Muscle layer of duodenum (tissue), 2 donors: ENCODE results near the gene ERC2.

Source experiments
- H3K27ac ChIP-seq: one replicate; pipeline ENCODE4 v1.7.0; 2013; ENCODE audit warnings: mild to moderate bottlenecking, low read length
- H3K27me3 ChIP-seq: one replicate; pipeline ENCODE4 v1.7.0; 2013; ENCODE audit warnings: low read depth, mild to moderate bottlenecking, control low read depth, low read length
- H3K36me3 ChIP-seq, 2 donors: one replicate each; pipeline ENCODE4 v1.7.0; 2013; ENCODE audit warnings: low read length in 2 of 2, control low read depth in 1 of 2, mild to moderate bottlenecking in 1 of 2; ENCODE audit not compliant: insufficient read depth in 2 of 2, control insufficient read depth in 1 of 2
- H3K4me1 ChIP-seq, 2 donors: one replicate each; pipeline ENCODE4 v1.7.0; 2013; ENCODE audit warnings: low read length in 2 of 2, mild to moderate bottlenecking in 2 of 2, control low read depth in 1 of 2, moderate library complexity in 1 of 2; ENCODE audit not compliant: insufficient read depth in 2 of 2, control insufficient read depth in 1 of 2
- H3K4me3 ChIP-seq, 2 donors: one replicate each; pipeline ENCODE4 v1.7.0; 2013; ENCODE audit warnings: low read length in 2 of 2, low read depth in 1 of 2, mild to moderate bottlenecking in 1 of 2
- H3K9me3 ChIP-seq, 2 donors: one replicate each; pipeline ENCODE4 v1.7.0; 2013; ENCODE audit warnings: low read length in 2 of 2, control low read depth in 1 of 2, mild to moderate bottlenecking in 1 of 2; ENCODE audit not compliant: control insufficient read depth in 1 of 2
- donor health status: healthy.

ERC2 gene

DNA sequence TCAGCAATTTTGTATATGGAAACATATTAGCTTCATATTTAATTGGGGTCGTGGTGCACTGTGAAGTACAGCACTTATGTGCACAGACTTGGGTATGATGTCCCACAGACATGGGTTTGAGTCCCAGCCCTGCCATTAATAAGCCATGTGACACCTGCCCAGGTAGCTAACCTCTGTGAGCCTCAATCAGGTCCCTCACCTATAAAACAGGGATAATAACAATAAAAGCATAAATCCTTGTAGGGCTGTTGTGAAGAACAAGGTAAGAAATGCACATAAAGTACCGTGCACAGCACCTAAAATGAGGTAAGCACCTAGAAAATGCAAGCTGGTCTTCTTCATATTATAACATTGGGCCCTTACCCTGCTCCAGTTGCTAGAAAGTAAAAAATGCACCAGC is 807.6 kb downstream of the ERC2 start:
- Histone ChIP-seq H3K4me1 (peaks cover 0 to 5% of the 10 kb centered on the region in 2 donors), H3K9me3 (no peaks in the 10 kb centered on the region), H3K36me3 (no peaks in the 10 kb centered on the region), H3K27me3 (no peaks in the 10 kb centered on the region), H3K27ac (no peak overlapping the region), H3K4me3 (no peak overlapping the region)

DNA sequence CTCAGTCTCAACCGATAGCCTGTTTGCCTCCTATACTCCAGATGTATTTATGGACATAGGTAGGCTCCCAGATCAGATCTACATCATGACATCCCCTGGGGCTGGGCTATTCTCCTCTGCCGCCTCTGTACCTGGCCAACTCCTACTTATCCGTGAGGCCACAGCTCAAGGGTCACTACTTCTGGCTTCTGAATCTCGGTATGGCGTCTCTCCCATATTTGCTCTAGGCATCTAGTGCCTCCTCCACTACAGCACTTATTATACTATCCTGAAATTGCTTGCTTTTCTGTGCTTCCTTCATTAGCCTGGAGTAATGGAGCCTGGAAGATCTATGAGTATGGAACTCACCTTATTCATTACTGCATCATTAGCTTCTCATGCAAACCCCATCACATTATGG is 808.6 kb downstream of the ERC2 start:
- H3K9me3 ChIP-seq = no peaks in the 10 kb centered on the region
- no peaks in the 10 kb centered on the region for H3K36me3 ChIP-seq
- no peak overlapping the region for H3K27ac ChIP-seq
- H3K4me1 ChIP-seq = peaks cover 0 to 5% of the 10 kb centered on the region in 2 donors
- no peak overlapping the region for H3K4me3 ChIP-seq
- no peaks in the 10 kb centered on the region for H3K27me3 ChIP-seq

DNA sequence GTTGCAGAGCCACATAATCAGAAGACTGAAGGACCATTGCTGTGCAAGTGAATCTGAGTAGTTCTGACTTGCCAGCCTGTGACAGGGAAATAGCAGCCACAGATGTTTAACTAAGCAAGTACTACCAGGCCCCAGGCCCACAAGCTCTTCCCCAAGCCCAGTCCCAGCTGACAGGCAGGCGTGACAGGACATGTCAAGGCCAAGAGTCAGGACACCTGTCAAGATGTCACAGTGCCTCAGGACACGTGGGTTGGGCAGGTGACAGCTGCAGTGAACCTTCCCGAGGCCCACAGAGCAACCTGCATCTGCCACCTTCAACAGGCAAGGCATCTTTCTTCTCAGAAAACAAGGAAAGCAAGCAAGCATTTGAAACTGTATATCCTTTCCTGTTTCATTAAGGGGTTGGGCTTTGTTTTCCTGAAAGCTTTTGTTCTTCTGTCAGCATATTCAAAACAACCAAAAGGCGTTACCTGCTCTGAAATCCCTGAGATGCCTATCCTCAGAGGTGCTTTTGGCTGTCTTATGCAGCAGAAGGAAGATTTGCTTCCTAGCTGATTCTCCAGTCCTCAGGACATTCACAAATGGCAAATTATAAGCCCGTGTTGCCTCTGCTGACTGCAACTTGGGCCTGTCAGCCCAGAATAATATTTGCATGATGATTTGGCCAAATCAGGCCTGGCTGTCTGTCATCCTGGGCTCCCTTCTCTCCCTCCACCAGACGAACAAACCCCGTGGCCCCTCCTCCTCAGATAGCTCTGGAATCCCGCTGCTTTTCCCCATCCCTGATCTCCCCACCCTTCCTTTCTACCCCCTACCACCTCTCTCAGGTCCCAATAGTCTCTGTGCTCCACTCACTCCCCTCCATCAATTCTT is 809.3 kb downstream of the ERC2 start:
- Histone ChIP-seq H3K9me3 (no peaks in the 10 kb centered on the region), H3K4me1 (peaks cover 0 to 5% of the 10 kb centered on the region in 2 donors), H3K4me3 (no peak overlapping the region), H3K27ac (no peak overlapping the region), H3K27me3 (no peaks in the 10 kb centered on the region), H3K36me3 (no peaks in the 10 kb centered on the region)

- no peaks in the 10 kb centered on the region for H3K27me3 ChIP-seq
- H3K4me3 ChIP-seq = no peak overlapping the region
- no peaks in the 10 kb centered on the region for H3K9me3 ChIP-seq
- no peak overlapping the region for H3K27ac ChIP-seq
- H3K36me3 ChIP-seq = no peaks in the 10 kb centered on the region
- peaks cover 0 to 5% of the 10 kb centered on the region in 2 donors for H3K4me1 ChIP-seq
Measured at GRCh38 chr3:55658270-55658669, 810.0 kb downstream of the ERC2 start.

GRCh38 chr3:55655544-55655943 is 812.7 kb downstream of the ERC2 start:
- H3K27me3 ChIP-seq = no peaks in the 10 kb centered on the region
- no peak overlapping the region for H3K27ac ChIP-seq
- no peak overlapping the region for H3K4me3 ChIP-seq
- no peaks in the 10 kb centered on the region for H3K36me3 ChIP-seq
- H3K9me3 ChIP-seq = no peaks in the 10 kb centered on the region
- H3K4me1 ChIP-seq = no peaks in the 10 kb centered on the region

DNA sequence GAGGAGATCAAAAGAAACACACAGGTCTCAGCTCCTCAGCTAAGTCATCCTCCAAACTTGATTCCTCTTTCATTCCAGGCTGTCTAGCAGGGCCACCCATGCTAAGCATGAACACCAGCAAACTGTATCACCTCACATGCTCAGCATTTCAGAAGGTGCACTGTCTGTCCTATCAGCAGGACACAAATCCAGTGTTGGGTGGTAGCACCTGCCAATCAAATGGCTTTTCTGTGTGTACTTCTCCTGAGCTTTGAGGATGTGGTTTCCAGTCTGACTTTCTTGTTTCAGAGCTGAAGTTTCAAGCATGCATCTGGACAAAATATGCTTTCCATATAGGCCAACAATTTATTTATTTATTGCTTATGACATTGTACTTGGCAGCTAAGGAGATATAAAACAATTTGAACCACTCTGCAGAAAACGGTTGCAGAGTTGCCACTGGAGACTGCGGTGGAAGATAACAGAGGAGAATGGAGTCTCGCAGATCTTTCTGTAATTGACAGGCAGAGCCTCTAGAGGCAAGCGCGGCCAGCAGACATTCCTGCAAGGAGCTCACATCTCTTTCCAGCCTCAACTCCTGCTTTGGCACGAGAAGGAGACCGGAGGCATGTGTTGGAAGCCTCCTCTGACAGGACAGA is 814.0 kb downstream of the ERC2 start:
- H3K27me3 ChIP-seq = no peaks in the 10 kb centered on the region

GRCh38 chr3:55651011-55651410 is 817.3 kb downstream of the ERC2 start:
- H3K27ac ChIP-seq = no peak overlapping the region
- H3K4me1 ChIP-seq = no peaks in the 10 kb centered on the region
- no peaks in the 10 kb centered on the region for H3K27me3 ChIP-seq
- H3K9me3 ChIP-seq = no peaks in the 10 kb centered on the region
- no peak overlapping the region for H3K4me3 ChIP-seq
- H3K36me3 ChIP-seq = no peaks in the 10 kb centered on the region

More for the DNA sequence above, 814.0 kb downstream of the ERC2 start:
- H3K36me3 ChIP-seq = no peaks in the 10 kb centered on the region
- no peak overlapping the region for H3K4me3 ChIP-seq
- H3K27ac ChIP-seq = no peak overlapping the region
- H3K4me1 ChIP-seq = no peaks in the 10 kb centered on the region
- no peaks in the 10 kb centered on the region for H3K9me3 ChIP-seq

GRCh38 chr3:55650011-55650410 is 818.3 kb downstream of the ERC2 start:
- Histone ChIP-seq H3K9me3 (no peaks in the 10 kb centered on the region), H3K4me3 (no peak overlapping the region)

GRCh38 chr3:55649554-55649953 is 818.7 kb downstream of the ERC2 start:
- Histone ChIP-seq H3K4me3 (no peak overlapping the region), H3K4me1 (no peaks in the 10 kb centered on the region), H3K9me3 (no peaks in the 10 kb centered on the region), H3K27me3 (no peaks in the 10 kb centered on the region), H3K27ac (no peak overlapping the region), H3K36me3 (no peaks in the 10 kb centered on the region)

More at GRCh38 chr3:55650011-55650410, 818.3 kb downstream of the ERC2 start:
- Histone ChIP-seq H3K27me3 (no peaks in the 10 kb centered on the region), H3K27ac (no peak overlapping the region), H3K4me1 (no peaks in the 10 kb centered on the region), H3K36me3 (no peaks in the 10 kb centered on the region)

- Histone ChIP-seq H3K4me1 (no peaks in the 10 kb centered on the region), H3K27me3 (no peaks in the 10 kb centered on the region), H3K27ac (no peak overlapping the region), H3K9me3 (no peaks in the 10 kb centered on the region), H3K36me3 (no peaks in the 10 kb centered on the region), H3K4me3 (no peak overlapping the region)
Measured at GRCh38 chr3:55648591-55649318, 819.5 kb downstream of the ERC2 start.

GRCh38 chr3:55647670-55648069 is 820.6 kb downstream of the ERC2 start:
- Histone ChIP-seq H3K9me3 (no peaks in the 10 kb centered on the region), H3K4me3 (no peak overlapping the region), H3K27me3 (no peaks in the 10 kb centered on the region), H3K4me1 (no peaks in the 10 kb centered on the region), H3K27ac (no peak overlapping the region), H3K36me3 (no peaks in the 10 kb centered on the region)
